Measurements from ENCODE around the gene YIF1A.
"Not testable (repeated sequence)": the region's sequence is repeated elsewhere in the genome, so short reads cannot be mapped to it uniquely, and the experiment has no call there.

The YIF1A gene

DNA sequence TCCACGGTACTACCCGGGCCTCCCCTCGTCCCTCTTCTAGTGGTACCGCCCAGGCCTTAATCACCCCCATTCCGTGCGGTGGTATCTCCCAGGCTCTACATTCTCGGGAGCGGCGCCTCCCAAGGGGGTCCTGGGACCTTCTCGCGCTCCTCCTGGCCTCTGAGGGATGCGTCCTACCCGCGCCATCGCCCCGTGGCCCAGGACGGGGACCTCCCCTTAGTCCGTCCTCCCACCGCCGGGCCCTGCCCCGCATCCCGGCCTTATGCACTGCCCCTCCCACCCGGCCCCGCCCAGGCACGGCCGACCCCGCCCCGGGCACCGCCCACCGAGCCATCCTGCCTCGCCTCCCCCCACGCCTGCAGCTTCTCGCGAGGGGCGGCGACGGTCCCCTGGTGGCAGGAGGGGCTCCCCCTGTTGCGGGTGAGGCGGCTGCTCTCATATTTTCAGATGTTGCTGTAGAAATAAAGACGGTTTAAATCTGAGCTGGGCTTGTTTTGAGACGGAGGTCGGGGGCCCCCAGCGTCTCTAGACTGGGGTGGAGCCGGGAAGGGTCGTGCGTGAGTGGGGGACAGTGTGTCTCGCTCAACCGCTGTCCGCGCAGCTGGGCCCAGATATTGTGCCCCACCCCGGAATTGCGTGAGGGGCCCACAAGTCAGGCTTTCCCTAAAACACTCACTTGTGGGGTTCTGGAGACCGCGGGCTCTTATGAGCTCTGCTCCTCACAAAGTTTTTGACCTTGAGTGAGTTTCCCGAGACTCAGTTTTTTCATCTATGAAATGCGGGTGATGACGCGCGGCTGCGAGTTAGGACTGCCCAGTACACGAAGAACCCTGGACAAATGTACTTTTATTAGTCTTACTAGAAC lies 21.3 kb downstream of the YIF1A start:
- DNase-seq = peak; percentile 86

DNA sequence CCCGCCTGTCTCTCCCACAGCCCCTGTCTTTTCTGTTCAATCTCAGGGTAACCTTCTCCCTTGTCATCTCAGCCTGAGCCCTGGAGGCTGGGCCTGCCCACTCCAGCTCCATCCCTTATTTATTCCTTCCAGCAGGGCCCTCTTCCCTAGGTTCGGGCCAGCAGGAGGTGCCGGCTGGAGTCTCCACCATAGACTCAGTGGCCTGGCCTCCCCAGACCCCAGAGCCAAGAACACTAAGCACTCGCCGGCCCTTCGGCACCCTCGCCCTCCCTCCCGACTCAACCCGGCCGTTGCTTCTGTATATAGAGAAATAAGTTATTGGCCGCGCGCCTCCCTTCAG lies 21.9 kb downstream of the YIF1A start:
- DNase-seq = no peak

DNA sequence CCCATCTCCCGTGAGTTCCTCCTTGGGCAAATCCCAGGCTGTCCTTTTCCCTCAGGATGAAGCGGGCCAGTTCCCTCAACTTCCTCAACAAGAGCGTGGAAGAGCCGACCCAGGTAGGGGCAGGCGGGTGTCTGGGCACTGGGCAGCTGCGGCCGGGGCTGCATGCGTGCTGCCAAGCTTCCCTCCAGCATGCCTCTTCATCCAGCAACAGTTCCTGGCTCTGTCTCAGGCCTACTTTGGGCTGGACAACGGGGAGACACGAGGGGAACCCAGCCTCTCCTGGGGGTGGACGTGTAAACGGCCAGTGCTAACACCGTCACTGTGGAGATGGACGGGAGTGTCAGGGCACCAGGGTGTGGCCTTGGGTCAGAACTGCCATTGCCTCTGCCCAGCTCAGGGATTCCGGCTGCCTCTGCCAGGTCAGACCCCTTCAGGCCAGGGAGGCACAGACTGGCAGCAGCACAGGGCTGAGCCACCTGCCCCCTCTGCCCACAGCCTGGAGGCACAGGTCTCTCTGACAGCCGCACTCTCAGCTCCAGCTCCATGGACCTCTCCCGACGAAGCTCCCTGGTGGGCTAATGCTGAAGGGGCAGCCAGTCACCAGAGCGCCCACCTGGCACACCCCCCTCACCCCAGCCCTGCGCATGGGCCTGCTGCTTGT lies 22.4 kb downstream of the YIF1A start:
- no peak for DNase-seq

DNA sequence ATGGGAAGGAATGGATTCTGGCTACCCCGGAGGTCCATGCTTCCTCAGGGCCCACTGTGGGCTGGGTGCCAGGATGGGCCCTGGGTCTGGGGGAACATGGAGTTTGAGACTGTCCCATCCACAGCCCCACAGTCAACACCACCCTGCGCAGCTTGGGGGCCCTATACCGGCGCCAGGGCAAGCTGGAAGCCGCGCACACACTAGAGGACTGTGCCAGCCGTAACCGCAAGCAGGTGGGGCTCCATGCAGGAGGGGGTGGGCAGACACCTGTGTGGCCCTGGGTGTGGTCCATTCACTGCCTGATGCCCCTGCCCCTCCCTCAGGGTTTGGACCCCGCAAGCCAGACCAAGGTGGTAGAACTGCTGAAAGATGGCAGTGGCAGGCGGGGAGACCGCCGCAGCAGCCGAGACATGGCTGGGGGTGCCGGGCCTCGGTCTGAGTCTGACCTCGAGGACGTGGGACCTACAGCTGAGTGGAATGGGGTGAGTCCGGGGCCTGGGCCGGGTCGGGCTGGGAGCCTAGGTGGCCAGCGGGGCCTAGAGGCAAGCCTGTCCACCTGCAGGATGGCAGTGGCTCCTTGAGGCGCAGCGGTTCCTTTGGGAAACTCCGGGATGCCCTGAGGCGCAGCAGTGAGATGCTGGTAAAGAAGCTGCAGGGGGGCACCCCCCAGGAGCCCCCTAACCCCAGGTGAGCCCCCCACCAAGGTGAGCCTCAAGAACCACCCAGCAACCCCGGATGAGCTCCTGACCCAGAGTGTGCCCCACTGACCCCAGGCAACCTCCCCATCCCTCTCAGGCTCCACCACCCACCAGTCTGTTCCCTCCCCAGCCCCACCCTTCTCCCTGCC lies 23.2 kb downstream of the YIF1A start:
- DNase-seq = no peak

DNA sequence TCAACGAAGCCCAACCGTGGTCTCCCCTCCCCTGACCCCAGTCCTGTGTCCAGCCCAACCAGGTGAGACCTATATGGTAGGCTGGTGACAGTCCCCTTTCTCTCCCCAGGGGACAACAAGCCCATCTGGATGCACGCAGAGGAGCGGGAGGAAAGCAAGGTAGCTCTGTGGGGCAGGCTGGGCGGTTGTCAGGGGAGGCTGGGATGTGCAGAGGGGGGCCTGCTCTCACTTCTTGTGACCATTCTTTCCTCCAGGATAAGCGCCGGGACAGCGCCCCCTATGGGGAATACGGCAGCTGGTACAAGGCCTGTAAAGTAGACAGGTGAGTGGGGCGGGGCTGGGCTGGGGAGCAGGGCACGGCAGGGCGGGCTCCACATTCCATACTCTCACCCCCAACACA lies 24.0 kb downstream of the YIF1A start:
- peak; percentile 45 for DNase-seq

DNA sequence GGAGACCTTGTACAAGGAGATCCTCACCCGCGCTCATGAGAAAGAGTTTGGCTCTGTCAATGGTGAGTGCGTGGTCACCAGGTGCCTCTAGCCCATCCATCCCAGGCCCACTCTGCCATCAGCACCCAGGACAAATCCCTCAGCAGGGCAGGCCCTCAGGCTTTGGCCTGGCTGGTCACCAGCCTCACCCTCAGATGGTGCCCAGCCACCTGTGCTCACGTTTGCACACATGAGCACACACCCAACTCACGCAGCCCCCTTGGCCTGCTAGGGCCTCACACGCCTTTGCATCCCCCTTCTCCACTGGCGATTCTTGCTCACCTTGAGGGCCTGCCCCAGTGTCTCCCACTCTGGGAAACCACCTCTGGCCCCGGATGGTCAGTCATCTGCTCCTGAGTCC lies 24.6 kb downstream of the YIF1A start:
- DNase-seq = no peak

DNA sequence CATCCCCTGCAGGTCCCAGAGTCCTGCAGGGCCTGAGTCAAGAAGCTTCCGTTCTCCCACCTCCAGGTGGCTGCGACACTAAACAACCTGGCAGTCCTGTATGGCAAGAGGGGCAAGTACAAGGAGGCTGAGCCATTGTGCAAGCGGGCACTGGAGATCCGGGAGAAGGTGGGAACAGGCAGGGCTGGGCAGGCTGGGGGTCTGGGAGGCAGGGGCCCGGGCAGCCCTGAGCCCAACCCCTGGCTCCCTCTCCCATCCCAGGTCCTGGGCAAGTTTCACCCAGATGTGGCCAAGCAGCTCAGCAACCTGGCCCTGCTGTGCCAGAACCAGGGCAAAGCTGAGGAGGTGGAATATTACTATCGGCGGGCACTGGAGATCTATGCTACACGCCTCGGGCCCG lies 25.2 kb downstream of the YIF1A start:
- DNase-seq = no peak

DNA sequence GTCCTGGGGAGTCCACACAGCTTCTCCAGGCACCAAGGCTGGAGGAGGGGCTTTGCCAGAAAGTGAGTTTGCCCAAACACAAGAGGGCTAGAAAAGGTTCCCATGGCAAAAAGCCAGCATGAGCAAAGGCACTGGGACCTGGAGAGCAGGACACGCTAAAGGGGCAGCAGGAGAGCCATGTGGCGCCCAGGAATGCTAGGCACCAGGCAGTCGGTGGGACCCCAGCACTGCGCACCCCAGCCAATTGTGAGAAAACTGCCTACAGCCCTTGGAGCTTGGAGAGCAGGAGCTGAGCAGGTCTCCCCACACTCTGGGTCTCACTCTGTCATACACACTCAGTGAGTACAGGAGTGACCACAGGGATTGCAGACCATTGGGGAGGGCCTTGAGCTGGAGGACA lies 25.7 kb downstream of the YIF1A start:
- DNase-seq = no peak

DNA sequence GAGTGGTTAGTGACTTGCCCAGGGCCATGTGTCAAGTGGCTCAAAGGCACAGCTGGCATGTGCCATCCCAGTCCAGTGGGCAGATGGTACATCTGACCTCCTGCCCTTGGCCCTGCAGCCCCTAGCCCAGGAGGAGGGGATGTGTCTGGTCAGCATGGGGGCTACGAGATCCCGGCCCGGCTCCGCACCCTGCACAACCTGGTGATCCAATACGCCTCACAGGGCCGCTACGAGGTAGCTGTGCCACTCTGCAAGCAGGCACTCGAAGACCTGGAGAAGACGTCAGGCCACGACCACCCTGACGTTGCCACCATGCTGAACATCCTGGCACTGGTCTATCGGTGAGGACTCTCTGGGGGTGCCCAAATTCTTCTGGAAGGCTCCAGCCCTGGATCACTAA lies 26.2 kb downstream of the YIF1A start:
- DNase-seq = no peak

DNA sequence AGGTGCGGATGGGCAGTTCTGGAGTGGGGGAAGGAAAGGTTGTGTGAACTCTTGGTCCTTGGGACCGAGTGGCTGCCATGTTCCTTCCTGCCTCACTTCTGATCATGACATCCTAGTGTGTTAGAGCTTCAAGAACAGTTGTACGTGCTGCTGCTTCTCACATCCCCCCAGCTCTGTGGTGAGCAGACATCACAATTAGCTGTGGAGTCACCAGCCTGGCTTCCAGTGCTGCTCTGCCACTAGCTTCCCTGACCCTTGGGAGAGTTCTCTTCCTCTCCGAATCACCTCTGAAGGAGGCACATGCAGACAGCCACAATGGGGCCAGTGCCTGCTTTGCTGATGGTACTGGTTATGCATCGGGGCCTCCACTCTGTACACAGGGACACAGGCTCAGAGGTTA lies 26.8 kb downstream of the YIF1A start:
- DNase-seq = no peak

DNA sequence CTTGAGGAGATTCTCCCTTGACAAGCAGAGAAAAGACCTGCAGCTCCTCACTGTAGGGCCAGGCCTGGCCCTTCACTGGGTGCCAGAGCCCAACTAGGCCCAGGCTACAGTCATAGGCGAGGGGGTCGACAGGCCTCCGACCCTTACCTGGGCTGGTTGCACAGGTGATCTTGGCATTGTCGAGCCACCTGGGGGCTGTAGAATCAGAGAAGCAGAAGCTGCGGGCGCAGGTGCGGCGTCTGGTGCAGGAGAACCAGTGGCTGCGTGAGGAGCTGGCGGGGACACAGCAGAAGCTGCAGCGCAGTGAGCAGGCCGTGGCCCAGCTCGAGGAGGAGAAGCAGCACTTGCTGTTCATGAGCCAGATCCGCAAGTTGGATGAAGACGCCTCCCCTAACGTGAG lies 27.4 kb downstream of the YIF1A start:
- no peak for DNase-seq

DNA sequence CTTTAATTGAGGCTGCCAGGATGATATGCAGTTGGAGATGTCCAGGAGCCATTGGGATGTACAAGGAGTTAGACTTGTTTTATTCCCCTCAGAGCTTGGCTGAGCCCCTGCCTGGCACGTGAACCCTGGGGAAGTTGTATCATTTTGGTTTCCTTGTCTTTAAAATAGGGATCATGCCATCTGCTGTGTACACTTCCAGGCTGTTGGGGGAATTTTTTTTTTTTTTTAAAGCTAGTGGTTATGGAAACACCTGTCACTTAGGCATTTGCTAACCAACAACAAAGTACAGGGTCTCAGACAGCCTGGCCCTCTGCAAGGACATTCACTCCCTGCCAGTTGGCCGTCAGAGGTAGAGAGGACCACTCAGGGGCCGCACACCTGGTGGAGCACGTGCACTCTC lies 29.0 kb downstream of the YIF1A start:
- DNase-seq = no peak

DNA sequence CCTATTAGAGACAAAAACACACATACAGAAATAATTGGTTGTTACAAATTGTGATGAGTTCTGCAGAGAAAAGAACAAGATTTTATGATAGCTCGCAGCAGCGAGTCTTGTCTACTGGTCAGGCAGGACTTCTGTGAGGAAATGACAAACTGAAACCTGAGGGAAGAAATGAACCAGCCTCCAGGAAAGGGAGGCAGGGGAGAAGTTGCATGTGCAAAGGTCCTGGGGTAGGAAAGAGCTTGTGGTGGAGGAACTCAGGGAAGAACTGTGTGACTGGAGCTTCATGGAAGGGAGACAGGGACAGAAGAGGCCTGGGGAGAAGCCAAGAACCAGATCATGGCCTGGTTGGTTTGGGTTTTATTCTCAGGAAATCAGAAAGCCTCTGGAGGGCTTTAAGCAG lies 29.7 kb downstream of the YIF1A start:
- DNase-seq = no peak

DNA sequence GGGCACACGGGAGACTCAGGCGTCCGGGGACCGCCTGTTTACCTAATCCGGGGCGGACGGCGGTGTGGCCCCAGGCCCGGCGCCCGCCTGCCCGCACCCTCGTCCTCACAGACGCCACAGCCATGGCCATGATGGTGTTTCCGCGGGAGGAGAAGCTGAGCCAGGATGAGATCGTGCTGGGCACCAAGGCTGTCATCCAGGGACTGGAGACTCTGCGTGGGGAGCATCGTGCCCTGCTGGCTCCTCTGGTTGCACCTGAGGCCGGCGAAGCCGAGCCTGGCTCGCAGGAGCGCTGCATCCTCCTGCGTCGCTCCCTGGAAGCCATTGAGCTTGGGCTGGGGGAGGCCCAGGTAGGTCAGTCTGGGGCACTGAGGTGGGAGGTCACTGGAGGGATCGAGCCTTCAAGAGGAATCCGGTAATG lies 30.5 kb downstream of the YIF1A start:
- no peak for DNase-seq

DNA sequence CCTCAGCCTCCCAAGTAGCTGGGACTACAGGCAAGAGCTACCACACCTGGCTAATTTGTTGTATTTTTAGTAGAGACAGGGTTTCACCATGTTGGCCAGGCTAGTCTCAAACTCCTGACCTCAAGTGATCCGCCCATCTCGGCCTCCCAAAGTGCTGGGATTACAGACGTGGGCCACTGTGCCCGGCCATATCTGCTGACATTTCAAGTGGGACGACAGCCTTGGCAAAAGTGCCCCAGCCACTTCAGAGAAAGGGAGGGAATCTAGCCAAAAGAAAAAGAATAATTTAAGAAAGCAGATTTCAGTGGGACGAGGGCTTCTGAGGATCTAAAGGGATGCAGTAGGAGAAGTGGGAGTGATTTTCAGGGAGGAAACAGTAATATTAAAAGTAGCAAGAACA lies 35.9 kb downstream of the YIF1A start:
- DNase-seq = not testable (repeated sequence)

DNA sequence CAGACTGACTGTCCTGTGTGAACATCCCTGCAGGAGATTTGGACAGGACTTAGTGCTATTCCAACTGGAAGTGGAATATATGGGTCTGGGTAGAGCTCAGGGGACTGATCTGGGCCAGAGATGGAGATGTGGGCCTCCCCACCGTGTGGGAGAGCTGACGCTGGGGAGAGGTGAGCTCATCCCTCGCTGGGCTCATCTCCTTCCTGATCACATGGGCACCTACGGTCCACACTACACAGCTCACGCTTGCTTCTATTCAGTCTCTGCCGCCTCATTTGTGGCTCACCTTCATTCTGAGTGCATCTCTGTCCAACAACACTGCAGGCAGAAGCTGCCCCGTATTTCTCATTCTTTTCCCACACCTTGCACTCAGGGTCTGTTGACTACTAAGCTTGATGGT lies 37.1 kb downstream of the YIF1A start:
- DNase-seq = no peak

DNA sequence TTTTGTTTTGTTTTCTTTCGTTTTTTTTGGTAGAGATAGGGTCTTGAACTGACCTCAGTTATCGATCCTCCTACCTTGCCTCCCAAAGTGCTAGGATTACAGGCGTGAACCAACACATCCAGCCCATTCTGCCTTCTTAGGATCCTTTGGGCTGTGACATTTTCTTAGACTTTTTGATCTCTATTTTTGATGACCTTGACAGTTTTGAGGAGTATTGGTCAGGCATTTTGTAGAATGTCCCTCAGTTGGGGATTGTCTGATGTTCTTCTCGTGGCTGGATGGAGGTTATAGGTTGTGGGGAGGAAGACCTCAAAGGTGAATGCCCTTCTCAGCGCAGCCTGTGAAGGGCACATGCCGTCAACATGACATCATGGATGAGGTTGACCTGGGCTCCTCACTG lies 40.0 kb downstream of the YIF1A start:
- no peak for DNase-seq

DNA sequence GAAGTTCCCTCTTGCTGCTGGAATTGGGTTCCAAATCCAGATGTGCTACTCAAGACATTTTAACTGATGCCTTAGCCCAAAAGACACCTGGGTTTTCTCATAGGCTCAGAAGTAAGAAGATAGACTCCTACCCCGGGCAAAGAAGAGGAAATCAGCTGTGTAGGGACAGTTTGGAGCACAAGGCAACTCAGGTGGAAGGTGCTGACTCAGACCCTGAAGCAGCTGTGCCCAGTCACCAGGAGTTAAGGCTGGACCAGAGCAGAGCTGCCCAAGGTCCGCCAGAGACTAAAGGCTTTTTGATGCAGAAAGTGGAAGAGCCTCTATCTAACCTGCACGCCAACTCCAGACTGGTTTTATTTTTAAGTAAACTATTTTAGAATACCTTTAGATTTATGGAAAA lies 41.1 kb downstream of the YIF1A start:
- DNase-seq = no peak

DNA sequence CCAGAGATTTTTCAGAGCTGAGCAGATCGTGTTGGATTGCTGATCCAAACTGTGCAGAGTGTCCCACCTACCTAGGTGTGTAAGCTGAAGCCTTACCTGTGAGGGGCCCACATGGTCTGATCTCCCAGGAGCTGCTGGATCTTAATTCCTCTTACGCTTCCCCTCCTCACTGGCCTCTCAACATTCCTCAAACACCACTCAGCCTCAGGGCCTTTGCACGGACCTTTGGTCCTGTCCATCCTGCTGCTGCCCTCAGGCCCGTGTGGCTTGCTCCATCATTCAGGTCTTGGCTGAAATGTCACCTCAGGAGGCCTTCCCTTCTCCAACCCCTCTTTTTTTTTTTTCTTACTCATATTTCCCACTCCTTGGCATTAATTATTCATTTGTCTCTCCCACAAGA lies 41.6 kb downstream of the YIF1A start:
- DNase-seq = no peak

DNA sequence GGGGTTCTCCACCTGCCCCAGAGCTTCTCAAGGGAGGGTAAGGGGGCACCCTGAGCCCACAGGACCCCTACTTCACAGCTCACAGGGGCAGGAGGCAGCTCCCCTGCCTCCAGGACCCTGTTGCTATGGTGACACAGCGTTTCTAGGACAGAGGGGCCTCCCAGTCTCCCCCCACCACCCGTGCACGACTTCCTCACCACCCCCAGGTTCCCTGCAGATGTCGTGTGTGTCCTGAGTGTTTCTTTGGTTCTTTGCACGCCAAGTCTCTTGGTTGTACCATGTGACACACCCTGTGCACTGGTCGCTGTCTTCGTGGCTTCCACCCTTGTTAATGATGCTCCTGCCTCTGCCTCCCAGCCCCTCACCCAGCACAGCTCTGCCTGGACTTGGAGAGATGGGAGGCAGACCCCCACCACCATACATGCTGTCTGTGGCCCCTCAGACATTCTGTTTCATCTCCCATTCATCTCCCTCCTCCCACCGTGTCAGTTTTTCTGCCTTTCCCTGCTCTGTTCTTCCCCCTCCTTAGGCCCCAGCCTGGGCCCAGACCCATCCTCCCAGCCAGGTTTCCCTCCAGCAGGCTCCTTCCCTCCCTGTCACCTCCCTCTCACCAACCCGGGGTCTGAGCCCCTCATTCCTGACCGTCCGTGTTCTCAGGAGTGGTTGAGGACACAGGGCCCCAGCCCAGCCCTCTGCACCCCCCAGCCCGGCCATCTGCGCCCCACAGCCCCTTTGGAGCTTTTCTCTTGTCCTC lies 45.0 kb downstream of the YIF1A start:
- DNase-seq = no peak

DNA sequence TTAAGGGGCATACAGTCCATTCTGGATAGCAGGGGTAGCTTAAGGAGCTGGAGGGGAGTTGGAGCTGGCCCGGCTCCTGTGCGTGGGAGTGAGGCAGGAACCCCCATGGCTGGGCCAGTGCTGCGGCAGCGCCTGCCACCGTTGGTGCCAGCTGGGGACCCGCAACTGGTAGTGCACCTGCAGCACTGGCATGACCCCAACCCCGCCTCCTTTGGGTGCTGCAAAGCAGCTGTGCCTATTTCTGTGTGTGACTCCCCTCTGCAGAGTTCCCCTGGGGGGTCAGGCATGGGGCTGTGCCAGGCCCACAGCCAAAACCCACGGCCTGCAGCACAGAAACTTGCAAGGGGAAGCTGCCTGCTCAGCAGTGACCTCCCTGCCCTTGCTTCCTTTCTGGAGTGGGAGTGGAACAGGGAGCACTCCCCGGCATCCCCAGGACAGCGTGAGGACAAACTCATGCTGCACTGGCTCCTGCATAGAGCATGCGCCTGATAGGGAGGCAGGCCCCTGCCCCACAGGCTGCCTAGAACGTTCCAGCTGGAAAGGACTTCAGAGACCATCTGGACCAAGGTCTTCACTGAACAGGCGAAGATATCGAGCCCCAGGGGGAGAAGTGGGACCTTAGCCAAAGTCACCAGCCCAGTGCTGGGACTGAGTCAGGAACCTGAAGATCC lies 46.7 kb downstream of the YIF1A start:
- no peak for DNase-seq

DNA sequence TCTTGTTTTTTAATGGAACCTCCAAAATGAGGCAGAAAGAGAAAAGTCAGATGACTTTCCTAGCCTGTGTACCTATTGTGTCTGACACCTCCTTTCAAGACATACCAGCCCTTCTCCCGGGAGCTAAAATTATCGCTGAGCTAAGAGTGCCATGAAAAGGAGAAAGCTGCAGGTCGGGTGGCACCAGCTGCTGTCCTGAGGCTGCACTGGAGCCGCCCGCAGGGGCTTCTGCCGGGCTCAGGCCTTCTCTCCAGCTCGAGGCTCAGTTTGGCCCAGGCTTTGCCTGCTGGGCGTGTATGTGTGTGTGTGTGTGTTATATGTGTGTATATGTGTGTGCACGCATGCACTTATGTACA lies 48.2 kb downstream of the YIF1A start:
- DNase-seq = no peak
